CD4-positive, alpha-beta T cell treated with Interleukin-4 for 4 hours (primary cell): ENCODE measurements around the gene HMCN2.
"Not testable (repeated sequence)": the region's sequence is repeated elsewhere in the genome, so short reads cannot be mapped to it uniquely, and the experiment has no call there.

Source experiments
- DNase-seq: peaks from one replicate; pipeline ENCODE4 v3.0.0-alpha.2; 2020

HMCN2 gene

GRCh38 chr9:130399768-130400167 is 134.2 kb downstream of the HMCN2 start:
- DNase-seq = no peak

- no peak for DNase-seq
Measured at GRCh38 chr9:130400870-130401269, 135.3 kb downstream of the HMCN2 start.

- DNase-seq = not testable (repeated sequence)
Measured at GRCh38 chr9:130401742-130402141, 136.2 kb downstream of the HMCN2 start.

- DNase-seq = no peak
Measured at GRCh38 chr9:130402243-130402642, 136.7 kb downstream of the HMCN2 start.

- no peak for DNase-seq
Measured at GRCh38 chr9:130402645-130403440, 137.3 kb downstream of the HMCN2 start.

GRCh38 chr9:130405657-130406257 is 140.2 kb downstream of the HMCN2 start:
- no peak for DNase-seq

GRCh38 chr9:130406278-130406895 is 140.8 kb downstream of the HMCN2 start:
- DNase-seq = no peak

GRCh38 chr9:130407916-130408663 is 142.5 kb downstream of the HMCN2 start:
- DNase-seq = no peak

GRCh38 chr9:130408669-130409068 is 143.1 kb downstream of the HMCN2 start:
- no peak for DNase-seq

GRCh38 chr9:130409246-130409645 is 143.7 kb downstream of the HMCN2 start:
- no peak for DNase-seq

- DNase-seq = no peak
Measured at GRCh38 chr9:130410443-130410842, 144.9 kb downstream of the HMCN2 start.

- DNase-seq = no peak
Measured at GRCh38 chr9:130411566-130411915, 146.0 kb downstream of the HMCN2 start.

- no peak for DNase-seq
Measured at GRCh38 chr9:130414081-130414731, 148.6 kb downstream of the HMCN2 start.

- no peak for DNase-seq
Measured at GRCh38 chr9:130414910-130415746, 149.6 kb downstream of the HMCN2 start.

- no peak for DNase-seq
Measured at GRCh38 chr9:130417602-130418001, 152.0 kb downstream of the HMCN2 start.

- DNase-seq = no peak
Measured at GRCh38 chr9:130418776-130419175, 153.2 kb downstream of the HMCN2 start.

- no peak for DNase-seq
Measured at GRCh38 chr9:130419521-130420035, 154.0 kb downstream of the HMCN2 start.

GRCh38 chr9:130421154-130421801 is 155.7 kb downstream of the HMCN2 start:
- no peak for DNase-seq

- DNase-seq = no peak
Measured at GRCh38 chr9:130421802-130422276, 156.3 kb downstream of the HMCN2 start.

GRCh38 chr9:130422546-130422945 is 157.0 kb downstream of the HMCN2 start:
- DNase-seq = no peak

GRCh38 chr9:130423272-130423671 is 157.7 kb downstream of the HMCN2 start:
- DNase-seq = no peak
